Urinary bladder (tissue), 4 donors: Measurements from ENCODE around the gene ATRNL1. TPM values are rescaled to one million over a fixed set of nuclear protein-coding genes. Genes with fewer than 3 reads are reported as not detected.

Experiments used
- DNase-seq: peaks from one replicate; pipeline ENCODE4 v3.0.0-alpha.2; 2015; ENCODE audit errors: extremely low spot score
- H3K27ac ChIP-seq: one replicate; pipeline ENCODE4 v1.5.1; 2013; ENCODE audit warnings: low read depth, mild to moderate bottlenecking, moderate library complexity
- H3K36me3 ChIP-seq: one replicate; pipeline ENCODE4 v1.6.1; 2013; ENCODE audit warnings: mild to moderate bottlenecking, moderate library complexity; ENCODE audit not compliant: insufficient read depth
- H3K4me1 ChIP-seq: one replicate; pipeline ENCODE4 v1.6.1; 2013; ENCODE audit warnings: mild to moderate bottlenecking, moderate library complexity; ENCODE audit not compliant: insufficient read depth
- H3K4me3 ChIP-seq: one replicate; pipeline ENCODE4 v1.5.1; 2013; ENCODE audit warnings: low read depth, low read length
- WGBS: extraction: QIAGEN DNeasy Blood & Tissue Kit; methylation state at CpG from one replicate; pipeline ENCODE4 v1.1.7; 2013; 5-methylcytosine and 5-hydroxymethylcytosine counted together
- polyA plus RNA-seq: library from polyadenylated mRNA; stranded (reverse); fragments of 200-250 nt; gene quantifications from one replicate; pipeline ENCODE4 v1.2.3, GENCODE V29; 2013
- total RNA-seq: library from RNA; depleted of rRNA; stranded (reverse); fragments of >200 nt; gene quantifications from one replicate; pipeline ENCODE4 v1.2.3, GENCODE V29; 2014
- donor health status: healthy with polysubstance abuse.
- donor health status: healthy.

Gene ATRNL1
- total and polyA plus RNA-seq, 2 donors: 1.9 to 153 TPM

DNA sequence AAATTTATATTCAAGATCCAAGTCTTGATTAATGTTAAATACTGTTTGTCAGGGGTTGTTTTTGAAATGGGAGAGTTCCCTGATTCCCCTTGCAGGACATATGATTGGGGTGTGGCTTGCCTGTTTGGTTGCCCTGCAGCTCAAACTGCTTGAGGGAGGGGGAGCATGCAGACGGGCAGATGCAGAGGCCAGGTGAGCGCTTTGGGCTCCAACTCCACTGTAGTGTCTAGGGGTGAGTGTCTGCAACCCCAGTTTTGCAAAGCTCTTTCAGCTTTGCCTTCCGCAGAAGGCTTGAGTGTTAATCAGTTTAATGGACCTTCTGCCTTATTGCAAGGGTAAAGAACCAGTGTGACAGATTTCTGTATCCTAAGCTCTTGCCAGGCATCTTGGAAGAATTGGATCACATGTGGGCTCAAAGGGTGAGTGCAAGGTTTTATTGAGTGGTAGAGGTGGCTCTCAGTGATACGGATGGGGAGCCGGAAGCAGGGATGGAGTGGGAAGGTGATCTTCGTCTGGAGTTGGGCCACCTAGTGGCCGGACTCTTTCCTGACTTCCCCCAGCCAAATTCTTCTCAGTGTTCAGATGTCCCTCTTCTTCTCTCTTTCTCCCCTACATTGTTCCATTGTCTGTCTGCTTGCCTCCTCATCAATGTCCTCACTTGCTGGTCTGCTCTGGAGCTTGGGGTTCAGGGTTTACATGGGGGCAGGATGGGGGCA is 479.7 kb downstream of the ATRNL1 start:
- Histone ChIP-seq H3K27ac (no peak overlapping the region), H3K4me1 (no peaks in the 10 kb centered on the region), H3K4me3 (no peak overlapping the region), H3K36me3 (no peaks in the 10 kb centered on the region)
- no peak for DNase-seq
- WGBS: 79% methylated on average over 7 of the region's 7 CpGs

- DNase-seq: no peak
- no peak overlapping the region for H3K4me3 ChIP-seq
- WGBS: 89% methylated on average over 1 of the region's 1 CpG
- H3K36me3 ChIP-seq: no peaks in the 10 kb centered on the region
- no peak overlapping the region for H3K27ac ChIP-seq
- H3K4me1 ChIP-seq: no peaks in the 10 kb centered on the region
Observed at GRCh38 chr10:115580239-115580638, 487.1 kb downstream of the ATRNL1 start.

DNA sequence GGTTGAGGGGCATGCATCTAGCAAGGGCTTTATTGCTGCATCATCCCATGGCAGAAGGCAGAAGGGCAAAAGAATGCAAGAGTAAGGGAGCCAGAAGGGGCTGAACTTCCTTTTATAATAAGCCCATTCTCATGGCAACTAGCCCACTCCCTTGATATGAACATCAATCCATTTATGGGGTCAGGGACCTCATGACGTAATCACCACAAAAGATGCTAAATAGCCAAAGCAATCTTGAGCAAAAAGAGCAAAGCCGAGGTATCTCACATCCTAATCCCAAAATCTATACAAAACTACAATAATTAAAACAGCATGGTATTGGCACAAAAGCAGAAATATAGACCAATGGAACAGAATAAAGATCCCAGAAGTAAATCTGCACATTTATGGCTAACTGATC is 499.9 kb downstream of the ATRNL1 start:
- WGBS: 97% methylated on average over 2 of the region's 2 CpGs
- Histone ChIP-seq H3K4me3 (no peak overlapping the region), H3K4me1 (no peaks in the 10 kb centered on the region), H3K27ac (no peak overlapping the region), H3K36me3 (no peaks in the 10 kb centered on the region)
- no peak for DNase-seq

DNA sequence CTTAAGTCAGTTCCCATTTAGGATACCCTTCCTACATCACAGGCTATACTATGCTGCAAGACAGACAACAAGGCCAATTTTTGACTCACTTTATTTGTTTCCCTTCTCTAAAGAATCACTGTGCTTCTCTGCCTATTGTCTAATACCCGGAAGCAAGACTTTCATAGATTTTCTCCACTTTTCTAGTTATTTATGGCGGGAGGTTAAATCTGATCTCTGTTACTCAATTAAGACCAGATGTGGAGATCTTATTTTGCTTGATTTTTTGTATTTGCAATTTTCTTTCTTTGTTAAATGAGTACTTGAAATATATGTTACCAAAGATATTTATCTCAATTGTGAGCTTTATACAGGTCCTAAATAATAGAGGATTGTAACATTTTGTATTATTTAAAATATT is 511.5 kb downstream of the ATRNL1 start:
- H3K4me1 ChIP-seq: no peaks in the 10 kb centered on the region
- H3K36me3 ChIP-seq: no peaks in the 10 kb centered on the region
- H3K4me3 ChIP-seq: no peak overlapping the region
- H3K27ac ChIP-seq: no peak overlapping the region
- no peak for DNase-seq
- WGBS: 69% methylated on average over 2 of the region's 2 CpGs

GRCh38 chr10:115606086-115606485 is 512.9 kb downstream of the ATRNL1 start:
- no peaks in the 10 kb centered on the region for H3K4me1 ChIP-seq
- no peak overlapping the region for H3K4me3 ChIP-seq
- no peak for DNase-seq
- no peaks in the 10 kb centered on the region for H3K36me3 ChIP-seq
- 55% methylated on average over 1 of the region's 1 CpG for WGBS
- no peak overlapping the region for H3K27ac ChIP-seq

- H3K4me1 ChIP-seq: no peaks in the 10 kb centered on the region
- H3K4me3 ChIP-seq: no peak overlapping the region
- WGBS: 74% methylated on average over 4 of the region's 4 CpGs
- DNase-seq: no peak
- H3K36me3 ChIP-seq: no peaks in the 10 kb centered on the region
- H3K27ac ChIP-seq: no peak overlapping the region
Observed at GRCh38 chr10:115606741-115607140, 513.6 kb downstream of the ATRNL1 start.

GRCh38 chr10:115624448-115624847 is 531.3 kb downstream of the ATRNL1 start:
- no peak overlapping the region for H3K27ac ChIP-seq
- H3K36me3 ChIP-seq: no peaks in the 10 kb centered on the region
- DNase-seq: no peak
- no peak overlapping the region for H3K4me3 ChIP-seq
- 72% methylated on average over 4 of the region's 4 CpGs for WGBS
- no peaks in the 10 kb centered on the region for H3K4me1 ChIP-seq

DNA sequence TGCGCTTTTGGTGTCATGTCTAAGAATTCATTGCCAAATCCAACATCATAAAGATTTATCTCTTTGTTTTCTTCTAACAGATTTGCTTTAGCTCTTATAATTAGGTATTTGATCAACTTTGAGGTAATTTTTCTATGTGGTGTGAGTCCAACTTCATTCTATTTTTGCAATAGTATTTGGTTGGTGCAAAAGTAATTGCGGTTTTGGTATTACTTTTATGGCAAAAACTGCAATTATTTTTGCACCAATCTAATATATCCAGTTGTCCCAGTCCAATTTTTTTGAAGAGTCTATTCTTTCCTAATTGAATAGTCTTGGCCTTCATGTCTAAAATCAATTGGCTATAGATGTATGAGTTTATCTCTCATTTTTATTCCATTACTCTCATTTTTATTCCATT is 535.5 kb downstream of the ATRNL1 start:
- H3K4me3 ChIP-seq: no peak overlapping the region
- no peak overlapping the region for H3K27ac ChIP-seq
- WGBS: 69% methylated on average over 2 of the region's 2 CpGs
- no peaks in the 10 kb centered on the region for H3K36me3 ChIP-seq
- no peaks in the 10 kb centered on the region for H3K4me1 ChIP-seq
- no peak for DNase-seq

- no peak for DNase-seq
- Histone ChIP-seq H3K4me1 (no peaks in the 10 kb centered on the region), H3K36me3 (no peaks in the 10 kb centered on the region), H3K27ac (no peak overlapping the region), H3K4me3 (no peak overlapping the region)
- WGBS: 90% methylated on average over 1 of the region's 1 CpG
Observed at GRCh38 chr10:115638246-115638645, 545.1 kb downstream of the ATRNL1 start.

GRCh38 chr10:115649217-115649616 is 556.1 kb downstream of the ATRNL1 start:
- Histone ChIP-seq H3K36me3 (no peaks in the 10 kb centered on the region), H3K27ac (no peak overlapping the region), H3K4me3 (no peak overlapping the region), H3K4me1 (no peaks in the 10 kb centered on the region)
- DNase-seq: no peak
- 64% methylated on average over 3 of the region's 3 CpGs for WGBS

DNA sequence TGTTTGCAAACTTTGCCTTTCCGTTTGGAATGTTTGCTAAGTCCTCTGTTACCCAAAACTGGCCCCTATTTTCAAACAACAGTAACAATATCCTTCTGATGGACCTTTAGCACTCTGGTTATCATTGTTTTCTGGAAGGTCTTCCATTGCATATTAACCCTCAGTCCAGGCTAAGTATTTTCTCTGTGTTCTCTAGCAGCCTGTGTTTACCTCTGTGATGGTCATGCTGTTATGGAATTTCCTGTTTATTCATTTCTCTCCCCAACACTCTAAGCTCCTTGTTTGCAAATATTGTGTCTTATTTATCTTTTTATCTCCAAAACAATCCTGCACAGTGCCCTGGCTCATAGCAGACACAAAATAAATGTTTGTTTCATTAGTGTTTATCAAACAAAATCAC is 560.3 kb downstream of the ATRNL1 start:
- Histone ChIP-seq H3K4me1 (no peaks in the 10 kb centered on the region), H3K27ac (no peak overlapping the region), H3K4me3 (no peak overlapping the region), H3K36me3 (no peaks in the 10 kb centered on the region)
- DNase-seq: no peak
- WGBS: 38% methylated on average over 1 of the region's 1 CpG

GRCh38 chr10:115654961-115655360 is 561.8 kb downstream of the ATRNL1 start:
- DNase-seq: no peak
- Histone ChIP-seq H3K27ac (no peak overlapping the region), H3K4me1 (no peaks in the 10 kb centered on the region), H3K4me3 (no peak overlapping the region), H3K36me3 (no peaks in the 10 kb centered on the region)
- 90% methylated on average over 5 of the region's 5 CpGs for WGBS

- Histone ChIP-seq H3K36me3 (no peaks in the 10 kb centered on the region), H3K4me3 (no peak overlapping the region), H3K4me1 (no peaks in the 10 kb centered on the region), H3K27ac (no peak overlapping the region)
- WGBS: 79% methylated on average over 4 of the region's 4 CpGs
- DNase-seq: no peak
Observed at GRCh38 chr10:115657161-115657860, 564.1 kb downstream of the ATRNL1 start.

DNA sequence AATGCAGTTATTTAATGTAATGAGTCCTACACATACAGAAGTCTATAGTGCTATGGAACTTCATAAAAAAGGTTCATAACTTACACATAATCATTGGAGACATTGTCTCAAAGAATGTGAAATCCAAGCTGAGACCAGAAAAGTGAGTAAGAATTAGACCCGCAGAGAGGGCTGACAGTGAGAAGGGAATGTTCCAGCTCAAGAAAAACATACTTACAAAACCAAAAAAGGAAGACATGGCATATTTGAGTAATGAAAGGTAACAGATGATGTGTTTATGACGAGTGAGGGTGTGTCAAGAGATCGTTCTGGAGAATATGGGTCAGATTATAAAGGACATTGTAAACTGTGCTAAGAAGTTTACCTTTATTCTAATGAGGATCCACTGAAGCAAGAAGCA is 566.5 kb downstream of the ATRNL1 start:
- DNase-seq: no peak
- Histone ChIP-seq H3K36me3 (no peaks in the 10 kb centered on the region), H3K4me1 (no peaks in the 10 kb centered on the region), H3K27ac (no peak overlapping the region), H3K4me3 (no peak overlapping the region)
- WGBS: 79% methylated on average over 3 of the region's 3 CpGs
